ENCODE data around the gene CDH1.

CDH1 gene

GRCh38 chr16:68732042-68732680 lies 4.9 kb upstream of the CDH1 start:
- DNase-seq = peak in 1 of 2 experiments; percentile 50

- DNase-seq = no peak
These were observed 4.2 kb upstream of the CDH1 start for GRCh38 chr16:68732741-68733399.

GRCh38 chr16:68733570-68733969 lies 3.5 kb upstream of the CDH1 start:
- no peak for DNase-seq

- no peak for DNase-seq
These were observed 2.3 kb upstream of the CDH1 start for GRCh38 chr16:68734782-68735181.

- no peak for DNase-seq
These were observed 531 bp upstream of the CDH1 start for GRCh38 chr16:68736561-68736960.

GRCh38 chr16:68737730-68738629 lies 888 bp downstream of the CDH1 start:
- peak in 1 of 2 experiments; percentile 67 for DNase-seq

GRCh38 chr16:68739964-68740627 lies 3.0 kb downstream of the CDH1 start:
- DNase-seq = no peak

- DNase-seq = no peak
These were observed 3.7 kb downstream of the CDH1 start for GRCh38 chr16:68740628-68741346.

- DNase-seq = no peak
These were observed 6.6 kb downstream of the CDH1 start for GRCh38 chr16:68743664-68744063.

- DNase-seq = peak; percentile 95
These were observed 7.7 kb downstream of the CDH1 start for GRCh38 chr16:68744744-68745280.

GRCh38 chr16:68746951-68747350 lies 9.9 kb downstream of the CDH1 start:
- no peak for DNase-seq

- no peak for DNase-seq
These were observed 12.3 kb downstream of the CDH1 start for GRCh38 chr16:68749432-68749831.

- no peak for DNase-seq
These were observed 13.2 kb downstream of the CDH1 start for GRCh38 chr16:68750193-68750695.

- no peak for DNase-seq
These were observed 14.1 kb downstream of the CDH1 start for GRCh38 chr16:68751160-68751559.

GRCh38 chr16:68752602-68753001 lies 15.5 kb downstream of the CDH1 start:
- DNase-seq = peak in 1 of 2 experiments; percentile 18

GRCh38 chr16:68754084-68754792 lies 17.1 kb downstream of the CDH1 start:
- no peak for DNase-seq

GRCh38 chr16:68756239-68756915 lies 19.3 kb downstream of the CDH1 start:
- no peak for DNase-seq

GRCh38 chr16:68757625-68757935 lies 20.5 kb downstream of the CDH1 start:
- no peak for DNase-seq

- no peak for DNase-seq
These were observed 22.0 kb downstream of the CDH1 start for GRCh38 chr16:68759062-68759461.

- DNase-seq = no peak
These were observed 23.7 kb downstream of the CDH1 start for GRCh38 chr16:68760671-68761275.
